SH-SY5Y (cell line): ENCODE measurements around the gene IER5L.

Experiments
- GATA2 ChIP-seq: IDR thresholded peaks from 2 replicates; pipeline ENCODE4 v1.6.1; 2011; ENCODE audit warnings: mild to moderate bottlenecking, low read depth, low read length
- GATA3 ChIP-seq: IDR thresholded peaks from 2 replicates; pipeline ENCODE4 v1.6.1; 2011; ENCODE audit warnings: low read depth, mild to moderate bottlenecking, low read length, moderate library complexity

IER5L gene

GRCh38 chr9:129166623-129167557 is 11.2 kb downstream of the IER5L start:
- no peak for TF ChIP-seq GATA2
- TF ChIP-seq GATA3: no peak

DNA sequence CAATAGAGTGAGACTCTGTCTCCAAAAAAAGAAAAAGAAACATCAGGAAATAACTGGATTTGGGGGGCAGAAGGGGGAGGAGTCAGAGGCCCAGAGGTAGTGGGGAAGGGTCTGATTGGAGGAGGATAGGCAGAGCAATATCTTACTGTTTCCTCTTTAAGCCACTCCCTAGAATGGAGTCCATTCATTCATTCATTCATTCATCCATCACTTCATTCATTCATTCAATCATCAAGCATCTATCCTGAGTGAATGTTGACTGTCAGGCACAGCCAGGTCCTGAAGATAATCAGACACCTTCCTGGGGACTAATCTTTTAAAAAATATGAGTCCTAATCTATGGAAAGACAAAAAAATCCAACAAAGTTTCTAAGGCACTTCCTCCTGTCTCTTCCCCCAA is 12.9 kb downstream of the IER5L start:
- TF ChIP-seq GATA3 (no peak), GATA2 (no peak)

DNA sequence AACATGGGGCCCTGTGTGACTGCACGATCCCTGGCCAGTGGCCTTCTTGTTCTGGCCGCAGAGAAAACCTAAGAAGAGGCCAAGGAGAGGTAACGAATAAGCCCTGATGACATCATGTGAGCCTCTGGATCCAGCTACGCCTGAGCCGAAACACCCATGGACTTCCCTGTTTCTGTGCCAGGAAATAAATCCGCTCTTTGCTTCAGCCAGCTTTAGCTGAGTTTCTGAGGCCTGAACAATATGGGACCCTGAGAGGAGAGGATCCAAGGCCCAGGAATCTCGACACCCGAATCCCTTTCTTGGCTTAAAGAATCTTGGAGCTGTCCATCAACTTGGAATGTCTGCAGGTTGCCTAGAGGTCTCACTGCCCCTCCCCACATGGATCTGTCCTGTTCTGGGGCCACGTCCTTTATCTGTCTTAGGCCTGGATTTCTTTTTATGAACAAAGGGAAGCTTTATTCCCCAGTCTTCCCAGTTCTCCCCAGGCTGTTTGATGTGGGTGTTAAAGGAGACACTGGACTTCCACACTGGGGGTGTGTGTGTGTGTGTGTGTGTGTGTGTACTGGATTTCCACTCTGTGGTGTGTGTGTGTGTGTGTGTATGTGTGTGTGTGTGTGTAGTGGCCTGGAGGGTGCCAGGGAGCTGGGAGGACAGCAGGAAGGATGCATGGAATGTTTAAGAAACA is 13.7 kb downstream of the IER5L start:
- TF ChIP-seq GATA3 (no peak), GATA2 (no peak)

DNA sequence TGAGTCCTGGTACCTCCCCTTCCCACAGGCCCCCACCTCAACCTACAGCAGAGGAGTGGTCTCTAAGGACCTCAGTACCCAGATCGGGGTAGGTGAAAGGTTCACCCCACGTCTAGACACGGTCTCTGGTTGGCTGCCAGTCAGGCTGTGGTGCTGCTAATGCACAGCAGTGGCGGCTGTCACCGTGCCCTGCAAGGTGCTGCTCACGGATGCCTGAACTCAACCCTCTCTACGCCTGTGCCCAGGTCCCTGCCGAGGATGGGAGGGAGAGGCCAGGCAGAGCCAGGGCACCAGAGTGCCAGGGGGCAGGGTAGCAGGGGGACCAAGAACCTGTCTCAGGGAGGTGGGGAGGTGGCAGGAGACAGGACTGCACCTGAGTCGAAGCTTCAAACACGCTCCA is 14.3 kb downstream of the IER5L start:
- TF ChIP-seq GATA3 (no peak), GATA2 (no peak)

DNA sequence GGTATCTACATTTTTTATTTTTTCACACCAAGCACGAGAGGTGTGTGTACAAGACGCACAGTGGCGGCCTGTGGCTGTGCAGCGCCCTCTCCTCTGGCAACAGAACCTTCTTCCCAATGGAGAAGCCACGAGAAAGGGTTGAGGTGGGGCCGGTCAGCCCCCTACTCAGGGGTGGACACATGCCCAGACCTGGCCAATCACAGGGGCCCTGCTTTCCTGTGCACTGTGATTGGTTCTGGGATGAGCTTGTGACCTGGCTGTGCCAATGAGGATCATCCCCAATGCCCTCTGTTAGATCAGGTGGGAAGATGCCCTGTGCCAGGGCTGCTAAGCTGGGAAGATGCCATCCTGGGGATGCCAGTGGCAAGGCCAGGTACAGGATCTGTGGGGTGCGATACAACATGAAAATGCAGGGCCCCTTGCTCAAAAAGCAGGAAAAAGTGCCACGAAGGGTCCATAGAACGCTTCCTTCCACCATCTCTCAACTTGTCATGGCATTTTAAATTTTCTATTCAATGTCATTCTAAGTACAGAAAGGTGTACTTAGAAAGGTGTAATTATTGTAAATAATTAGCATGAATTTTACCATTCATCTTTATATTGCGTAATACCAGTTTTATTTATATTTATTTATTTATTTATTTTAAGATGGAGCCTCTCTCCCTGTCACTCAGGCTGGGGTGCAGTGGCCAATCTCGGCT is 15.4 kb downstream of the IER5L start:
- no peak for TF ChIP-seq GATA2
- TF ChIP-seq GATA3: no peak

GRCh38 chr9:129161534-129161837 is 16.6 kb downstream of the IER5L start:
- TF ChIP-seq GATA3 (no peak), GATA2 (no peak)

- TF ChIP-seq GATA3 (no peak), GATA2 (no peak)
These were observed 17.1 kb downstream of the IER5L start for GRCh38 chr9:129160712-129161533.

DNA sequence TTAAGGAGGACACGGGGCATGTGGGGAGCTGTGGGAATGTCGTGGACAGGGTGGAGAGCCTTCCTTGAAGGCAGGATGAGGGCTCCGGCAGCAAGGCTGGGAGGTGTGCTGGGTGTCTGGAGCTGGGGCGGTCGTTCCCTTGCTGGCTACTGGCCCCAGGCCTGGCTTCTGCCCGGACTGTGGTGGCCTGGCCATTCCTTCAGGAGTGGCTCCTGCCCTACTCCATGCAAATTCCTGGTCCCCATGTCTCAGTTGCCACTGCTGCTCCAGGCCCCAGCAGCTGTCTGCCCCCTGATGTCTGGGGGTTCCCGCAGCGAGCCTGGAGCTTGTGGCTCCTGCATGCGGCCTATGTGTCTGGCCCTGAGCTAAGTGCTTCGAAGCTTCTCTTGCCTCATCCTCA is 21.9 kb downstream of the IER5L start:
- TF ChIP-seq GATA2 (no peak), GATA3 (no peak)

DNA sequence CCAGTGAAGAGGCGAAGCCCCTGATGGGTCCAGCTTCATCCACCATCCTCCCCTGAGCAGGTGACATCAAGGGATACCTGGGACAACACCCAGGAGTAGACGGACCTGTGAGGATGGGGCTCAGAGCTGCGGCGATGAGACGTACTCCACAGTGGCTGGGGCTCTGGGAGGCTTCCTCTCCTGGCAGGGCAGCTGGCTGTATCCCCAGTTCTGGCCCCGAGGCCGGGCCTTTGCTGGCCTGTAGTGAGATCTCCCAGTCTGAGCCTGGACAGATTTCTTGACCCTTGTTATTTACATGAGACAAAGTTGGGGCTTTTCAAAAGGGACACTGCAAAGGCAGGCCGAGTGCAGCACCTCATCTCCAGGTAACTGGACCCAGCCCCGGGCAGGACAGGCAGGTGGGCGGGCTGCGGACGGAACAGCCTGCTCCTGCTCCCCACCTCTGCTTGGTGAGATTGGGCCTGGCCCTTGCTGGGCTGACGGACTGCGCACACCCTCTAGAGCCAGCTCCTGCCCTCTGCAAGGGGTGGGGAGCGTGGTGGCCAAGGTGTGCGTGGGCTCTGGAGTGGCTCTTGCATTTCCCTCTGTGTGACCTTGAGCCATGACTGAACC is 23.1 kb downstream of the IER5L start:
- TF ChIP-seq GATA2 (no peak), GATA3 (no peak)

DNA sequence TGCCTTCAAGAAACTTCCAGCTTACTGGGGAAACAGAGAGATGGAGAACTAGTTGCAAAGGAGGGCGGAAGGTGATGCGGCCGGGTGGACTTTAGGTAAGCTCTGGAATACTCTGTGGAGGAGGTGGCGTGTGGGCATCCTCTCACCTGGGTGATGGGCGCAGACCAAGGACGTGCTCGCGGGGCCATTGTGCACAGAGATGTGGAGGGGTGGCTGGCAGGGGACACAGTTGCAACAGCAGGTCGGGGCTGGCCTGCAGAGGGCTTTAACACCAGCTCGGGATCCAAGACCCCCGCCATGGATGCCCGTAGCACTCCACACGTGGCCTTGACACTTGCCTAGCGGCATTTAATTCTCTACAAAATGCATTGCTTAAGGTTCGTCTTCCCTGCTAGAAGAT is 26.6 kb downstream of the IER5L start:
- no peak for TF ChIP-seq GATA3
- TF ChIP-seq GATA2: no peak

DNA sequence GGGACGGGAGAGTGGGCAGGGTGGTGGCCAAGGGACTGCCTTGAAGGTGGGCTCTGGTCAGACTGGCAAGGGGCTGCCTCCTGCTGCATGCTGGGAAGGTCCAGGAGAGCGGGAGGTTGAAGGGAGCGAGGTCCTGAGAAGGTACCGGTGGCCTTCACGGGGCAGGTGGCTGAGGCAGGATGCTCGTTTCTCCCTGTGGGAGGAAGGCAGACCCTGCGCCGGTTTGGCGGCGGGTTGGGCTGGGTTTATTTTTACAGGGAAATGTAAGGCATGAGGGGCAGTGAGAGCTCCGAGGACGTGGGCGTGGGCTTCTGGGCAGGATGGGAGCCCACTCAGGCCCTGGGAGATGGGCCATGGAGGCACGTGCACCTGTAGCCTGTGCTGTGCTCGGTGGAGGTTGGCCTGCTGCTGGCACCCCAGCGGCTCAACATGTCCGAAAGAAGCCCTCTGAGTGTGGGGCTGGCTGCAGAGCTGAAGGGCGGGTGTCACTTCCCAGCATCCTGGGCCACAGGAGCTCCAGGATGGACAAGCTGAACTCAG is 27.3 kb downstream of the IER5L start:
- TF ChIP-seq GATA3: no peak
- no peak for TF ChIP-seq GATA2

GRCh38 chr9:129150122-129150521 is 27.9 kb downstream of the IER5L start:
- TF ChIP-seq GATA2: no peak
- TF ChIP-seq GATA3: no peak

GRCh38 chr9:129149442-129149841 is 28.6 kb downstream of the IER5L start:
- TF ChIP-seq GATA2 (no peak), GATA3 (no peak)
